Measurements from ENCODE around the gene DLL4. TPM values are rescaled to one million over a fixed set of nuclear protein-coding genes. Genes with fewer than 3 reads are reported as not detected.
A peak's percentile ranks its signal among the peaks of the same experiment; 100 is the strongest.

DLL4 gene
- total RNA-seq, 1 experiment from 2014 or later: 0.11 TPM

- H3K36me3 ChIP-seq (ENCODE audit: insufficient read depth, low read length, poor library complexity, severe bottlenecking): no peaks in the 10 kb centered on the region
- H3K9me3 ChIP-seq (ENCODE audit: low read depth, low read length, poor library complexity, severe bottlenecking): no peaks in the 10 kb centered on the region
- peaks cover 27% of the 10 kb centered on the region for H3K4me1 ChIP-seq (ENCODE audit: insufficient read depth, low read length, poor library complexity, severe bottlenecking)
- intact Hi-C loops (cut with micrococcal nuclease; ENCODE audit: unreplicated experiment): no loop called here
- DNase-seq (ENCODE audit: low spot score): no peak
- no peak overlapping the region for H3K4me3 ChIP-seq (ENCODE audit: low read depth, low read length, poor library complexity, severe bottlenecking)
- ChIA-PET POLR2A (ENCODE audit: low non-redundant PET) (interaction anchor here (0.6 kb wide), 1 partner anchor 113 kb away, joined by 7 read pairs; no protein-coding TSS in a partner anchor), CTCF (no interaction called here)
- TF ChIP-seq EZH2 (IDR thresholded peaks at IDR 0.05; ENCODE audit: borderline replicate concordance, low read depth, low read length, poor library complexity, severe bottlenecking) (no peak), CTCF (conservative IDR thresholded peaks at IDR 0.05; ENCODE audit: low read depth, low read length) (no peak)
- BruUV-seq (replicated peaks): no TSS peak
- peaks cover 37% of the 10 kb centered on the region for H3K27me3 ChIP-seq (replicated peaks; ENCODE audit: insufficient read depth, low read depth, low read length, poor library complexity)
- no peak overlapping the region for H3K27ac ChIP-seq (ENCODE audit: low read depth, low read length, poor library complexity, severe bottlenecking)
These were observed 5.6 kb upstream of the DLL4 start for GRCh38 chr15:40923551-40923950.

GRCh38 chr15:40925495-40925862, 3.7 kb upstream of the DLL4 start:
- Histone ChIP-seq H3K27ac (ENCODE audit: low read depth, low read length, poor library complexity, severe bottlenecking) (no peak overlapping the region), H3K4me1 (ENCODE audit: insufficient read depth, low read length, poor library complexity, severe bottlenecking) (peaks cover 46% of the 10 kb centered on the region), H3K36me3 (ENCODE audit: insufficient read depth, low read length, poor library complexity, severe bottlenecking) (no peaks in the 10 kb centered on the region), H3K4me3 (ENCODE audit: low read depth, low read length, poor library complexity, severe bottlenecking) (peak overlapping the region; percentile 23), H3K9me3 (ENCODE audit: low read depth, low read length, poor library complexity, severe bottlenecking) (no peaks in the 10 kb centered on the region), H3K27me3 (replicated peaks; ENCODE audit: insufficient read depth, low read depth, low read length, poor library complexity) (peaks cover 57% of the 10 kb centered on the region)
- POLR2A ChIA-PET (ENCODE audit: low non-redundant PET): no interaction called here
- CTCF ChIA-PET: no interaction called here
- TF ChIP-seq EZH2 (IDR thresholded peaks at IDR 0.05; ENCODE audit: borderline replicate concordance, low read depth, low read length, poor library complexity, severe bottlenecking): no peak
- intact Hi-C loops (cut with micrococcal nuclease; ENCODE audit: unreplicated experiment): no loop called here
- no peak for DNase-seq (ENCODE audit: low spot score)
- BruUV-seq (replicated peaks): no TSS peak

GRCh38 chr15:40925863-40926658, 3.1 kb upstream of the DLL4 start:
- peaks cover 62% of the 10 kb centered on the region for H3K27me3 ChIP-seq (replicated peaks; ENCODE audit: insufficient read depth, low read depth, low read length, poor library complexity)
- peak overlapping the region; percentile 23 for H3K4me3 ChIP-seq (ENCODE audit: low read depth, low read length, poor library complexity, severe bottlenecking)
- H3K9me3 ChIP-seq (ENCODE audit: low read depth, low read length, poor library complexity, severe bottlenecking): no peaks in the 10 kb centered on the region
- peaks cover 52% of the 10 kb centered on the region for H3K4me1 ChIP-seq (ENCODE audit: insufficient read depth, low read length, poor library complexity, severe bottlenecking)
- CTCF ChIA-PET: no interaction called here
- intact Hi-C loops (cut with micrococcal nuclease; ENCODE audit: unreplicated experiment): no loop called here
- POLR2A ChIA-PET (ENCODE audit: low non-redundant PET): no interaction called here
- no peak overlapping the region for H3K27ac ChIP-seq (ENCODE audit: low read depth, low read length, poor library complexity, severe bottlenecking)
- no TSS peak for BruUV-seq (replicated peaks)
- DNase-seq (ENCODE audit: low spot score): peak; percentile 68
- H3K36me3 ChIP-seq (ENCODE audit: insufficient read depth, low read length, poor library complexity, severe bottlenecking): no peaks in the 10 kb centered on the region
- no peak for TF ChIP-seq CTCF (conservative IDR thresholded peaks at IDR 0.05; ENCODE audit: low read depth, low read length)
- TF ChIP-seq EZH2 (IDR thresholded peaks at IDR 0.05; ENCODE audit: borderline replicate concordance, low read depth, low read length, poor library complexity, severe bottlenecking): peak; percentile 26

Measured in A673 (cell line).